WERI-Rb-1 (cell line): ENCODE data around the gene PLEKHG1.

Experiments
- DNase-seq: peaks from one replicate; pipeline ENCODE4 v3.0.0-alpha.2; 2020
- H3K27ac ChIP-seq: fragments of 250-450 bp; sonication (Bioruptor Pico); 2 replicates; pipeline ENCODE4 v1.5.1; 2020; ENCODE audit warnings: mild to moderate bottlenecking, moderate library complexity
- H3K27me3 ChIP-seq: fragments of 250-450 bp; sonication (Bioruptor Pico); 2 replicates; pipeline ENCODE4 v1.5.1; 2021; ENCODE audit warnings: mild to moderate bottlenecking, low read depth, moderate library complexity; ENCODE audit not compliant: insufficient read depth, severe bottlenecking
- H3K36me3 ChIP-seq: fragments of 250-450 bp; sonication (Bioruptor Pico); 2 replicates; pipeline ENCODE4 v1.5.1; 2020; ENCODE audit warnings: mild to moderate bottlenecking, moderate library complexity
- H3K4me3 ChIP-seq: 2 replicates; pipeline ENCODE4 v1.5.1; 2011; ENCODE audit warnings: low read depth, mild to moderate bottlenecking, control low read depth, low read length
- H3K9me3 ChIP-seq: fragments of 250-450 bp; sonication (Bioruptor Pico); 2 replicates; pipeline ENCODE4 v1.5.1; 2021; ENCODE audit warnings: mild to moderate bottlenecking, moderate library complexity; ENCODE audit not compliant: severe bottlenecking
- CTCF ChIP-seq: IDR thresholded peaks from 2 replicates; pipeline ENCODE4 v1.5.1; 2011; ENCODE audit warnings: low read depth, mild to moderate bottlenecking, control low read depth, inconsistent platforms, low read length

PLEKHG1 gene

GRCh38 chr6:150646228-150646627 lies 46.5 kb downstream of the PLEKHG1 start:
- no peak overlapping the region for H3K4me3 ChIP-seq
- H3K27me3 ChIP-seq: peaks cover 7% of the 10 kb centered on the region
- no peaks in the 10 kb centered on the region for H3K9me3 ChIP-seq
- DNase-seq: no peak
- no peaks in the 10 kb centered on the region for H3K36me3 ChIP-seq
- no peak for TF ChIP-seq CTCF
- H3K27ac ChIP-seq: no peak overlapping the region

GRCh38 chr6:150647051-150647450 lies 47.4 kb downstream of the PLEKHG1 start:
- Histone ChIP-seq H3K9me3 (no peaks in the 10 kb centered on the region), H3K27ac (no peak overlapping the region), H3K27me3 (peaks cover 6% of the 10 kb centered on the region), H3K36me3 (no peaks in the 10 kb centered on the region), H3K4me3 (no peak overlapping the region)
- no peak for TF ChIP-seq CTCF
- no peak for DNase-seq
